A549 (cell line): Measurements from ENCODE around the gene SEC24D. TPM values are rescaled to one million over a fixed set of nuclear protein-coding genes. Genes with fewer than 3 reads are reported as not detected.

Source experiments
- ATAC-seq, 2 experiments: fragments of 200-7000 bp in 1 of 2; fragments of >200 bp in 1 of 2; cut with Nextera tagmentation in 1 of 2; cut with Tn5 transposase in 1 of 2; 3 replicates each; pipeline versions ENCODE4 v1.8.0 to v1.9.1; 2018 to 2020; ENCODE audit warnings: mild to moderate bottlenecking in 1 of 2, moderate library complexity in 1 of 2
- CTCF ChIA-PET: fragments of 300-600 bp; sonication (Branson Sonifier 250); formaldehyde crosslinking; extraction: SDS; loops from one replicate; lab custom pipeline; 2021; ENCODE audit warnings: antibody characterized with exemption, inconsistent platforms; lab: Yijun Ruan, JAX
- POLR2A ChIA-PET: fragments of 350-600 bp; formaldehyde crosslinking; extraction: SDS; loops from one replicate; lab custom pipeline; 2021; ENCODE audit warnings: antibody characterized with exemption, inconsistent platforms; lab: Yijun Ruan, JAX
- DNase-seq, 2 experiments: peaks; one replicate each; pipeline versions ENCODE4 v3.0.0 to v3.0.0-alpha.2; 2011 to 2016; ENCODE audit warnings: low read depth in 1 of 2, low spot score in 1 of 2
- FAIRE-seq: peaks from 2 replicates; lab custom pipeline; 2011; peaks lifted over from hg19 to GRCh38; lab: Jason Lieb, UNC
- H3K27ac ChIP-seq, 2 experiments: fragments of >200 bp; sonication (Bioruptor Twin); formaldehyde crosslinking; 3 replicates each; pipeline ENCODE4 v1.5.1; 2016 to 2017
- H3K4me1 ChIP-seq: fragments of >200 bp; sonication (Bioruptor Twin); formaldehyde crosslinking; 3 replicates; pipeline ENCODE4 v1.6.1; 2016
- H3K4me2 ChIP-seq: fragments of >200 bp; sonication (Bioruptor Twin); formaldehyde crosslinking; 3 replicates; pipeline ENCODE4 v1.6.1; 2016
- H3K4me3 ChIP-seq: fragments of >200 bp; sonication (Bioruptor Twin); formaldehyde crosslinking; 3 replicates; pipeline ENCODE4 v1.5.1; 2016
- H3K9me3 ChIP-seq: fragments of >200 bp; sonication (Bioruptor Twin); formaldehyde crosslinking; 3 replicates; pipeline ENCODE4 v1.6.1; 2016
- BHLHE40 ChIP-seq: IDR thresholded peaks from 2 replicates; pipeline ENCODE4 v1.6.1; 2012; ENCODE audit warnings: low read depth, low read length, inconsistent platforms
- CBX2 ChIP-seq: fragments of 200-600 bp; sonication (generic); IDR thresholded peaks from 2 replicates; pipeline ENCODE4 v1.6.1; 2016; ENCODE audit warnings: low read depth, mild to moderate bottlenecking, borderline replicate concordance
- CEBPB ChIP-seq, 2 experiments: fragments of >200 bp in 1 of 2; sonication (Bioruptor Twin) in 1 of 2; formaldehyde crosslinking in 1 of 2; IDR thresholded peaks; 2 replicates each; pipeline ENCODE4 v1.6.1; 2012 to 2016
- CHD4 ChIP-seq: fragments of 200-600 bp; sonication (generic); IDR thresholded peaks from 2 replicates; pipeline ENCODE4 v1.6.1; 2016; ENCODE audit warnings: antibody characterized with exemption, mild to moderate bottlenecking, borderline replicate concordance
- FOSB ChIP-seq: fragments of 250-450 bp; sonication (Bioruptor Pico); IDR thresholded peaks from 2 replicates; pipeline ENCODE4 v1.5.0; 2020; ENCODE audit warnings: mild to moderate bottlenecking, moderate library complexity
- FOXS1 ChIP-seq: fragments of 250-450 bp; sonication (Bioruptor Pico); IDR thresholded peaks from 2 replicates; pipeline ENCODE4 v1.5.0; 2020; ENCODE audit warnings: mild to moderate bottlenecking, moderate library complexity
- HDAC2 ChIP-seq: fragments of 200-600 bp; sonication (generic); IDR thresholded peaks from 2 replicates; pipeline ENCODE4 v1.6.1; 2016
- HEYL ChIP-seq: fragments of 250-450 bp; sonication (Bioruptor Pico); IDR thresholded peaks from 2 replicates; pipeline ENCODE4 v1.8.0; 2021; ENCODE audit warnings: mild to moderate bottlenecking, moderate library complexity
- JUN ChIP-seq, 2 experiments: fragments of >200 bp; sonication (Bioruptor Twin); formaldehyde crosslinking; IDR thresholded peaks; 2 replicates in 1 of 2; 3 replicates in 1 of 2; pipeline ENCODE4 v1.6.1; 2016 to 2017
- JUNB ChIP-seq: fragments of >200 bp; sonication (Bioruptor Twin); formaldehyde crosslinking; IDR thresholded peaks from 2 replicates; pipeline ENCODE4 v1.6.1; 2016
- KDM1A ChIP-seq: fragments of 200-600 bp; sonication (generic); IDR thresholded peaks from 2 replicates; pipeline ENCODE4 v1.6.1; 2016; ENCODE audit warnings: low read depth, mild to moderate bottlenecking
- MAFK ChIP-seq: fragments of 450-650 bp; IDR thresholded peaks from 2 replicates; pipeline ENCODE4 v1.6.1; 2014; ENCODE audit not compliant: partially characterized antibody
- NPAS2 ChIP-seq: fragments of 250-450 bp; sonication (Bioruptor Pico); IDR thresholded peaks from 2 replicates; pipeline ENCODE4 v1.8.0; 2022; ENCODE audit warnings: mild to moderate bottlenecking, moderate library complexity, borderline replicate concordance
- PBX3 ChIP-seq: IDR thresholded peaks from 2 replicates; pipeline ENCODE4 v1.6.1; 2012
- PHF8 ChIP-seq: fragments of 200-600 bp; sonication (generic); IDR thresholded peaks from 2 replicates; pipeline ENCODE4 v1.6.1; 2016; ENCODE audit warnings: low read depth, mild to moderate bottlenecking, antibody characterized with exemption, moderate library complexity, borderline replicate concordance
- POLR2AphosphoS2 ChIP-seq: conservative IDR thresholded peaks from 2 replicates; pipeline ENCODE4 v1.6.1; 2012; ENCODE audit warnings: low read length, improper control_type of control experiment, inconsistent platforms
- RARB ChIP-seq: fragments of 250-450 bp; sonication (Bioruptor Pico); IDR thresholded peaks from 2 replicates; pipeline ENCODE4 v1.8.0; 2021; ENCODE audit warnings: mild to moderate bottlenecking, moderate library complexity
- RCOR1 ChIP-seq: fragments of 150-350 bp; IDR thresholded peaks from 2 replicates; pipeline ENCODE4 v1.6.1; 2014; ENCODE audit warnings: antibody characterized with exemption, low read length, low read depth
- RFX5 ChIP-seq: fragments of 450-650 bp; IDR thresholded peaks from 2 replicates; pipeline ENCODE4 v1.7.1; 2014; ENCODE audit warnings: antibody characterized with exemption, mild to moderate bottlenecking, moderate library complexity
- SMC3 ChIP-seq: fragments of >200 bp; sonication (Bioruptor Twin); formaldehyde crosslinking; IDR thresholded peaks from 3 replicates; pipeline ENCODE4 v1.6.1; 2018; ENCODE audit warnings: inconsistent platforms
- TFCP2L1 ChIP-seq: fragments of 250-450 bp; sonication (Bioruptor Pico); IDR thresholded peaks from 2 replicates; pipeline ENCODE4 v1.5.0; 2021; ENCODE audit warnings: mild to moderate bottlenecking
- ZC3H11A ChIP-seq: fragments of 450-650 bp; IDR thresholded peaks from 2 replicates; pipeline ENCODE4 v1.6.1; 2014; ENCODE audit warnings: antibody characterized with exemption, mild to moderate bottlenecking
- ZSCAN20 ChIP-seq: fragments of 250-450 bp; sonication (Bioruptor Pico); IDR thresholded peaks from 2 replicates; pipeline ENCODE4 v1.8.0; 2022; ENCODE audit warnings: mild to moderate bottlenecking, moderate library complexity
- WGBS: methylation state at CpG from one replicate; pipeline ENCODE4 v1.1.6; 2017; ENCODE audit errors: missing lambda C conversion rate; 5-methylcytosine and 5-hydroxymethylcytosine counted together
- polyA plus RNA-seq, 4 experiments: library from polyadenylated mRNA; depleted of rRNA in 3 of 4; stranded (reverse); fragments of >200 nt; fragmentation: RNase III in 1 of 4; extraction: RNeasy Plus Mini Kit Qiagen cat#74134 plus additional on column Dnase treatment in 1 of 4; gene quantifications; 2 replicates in 3 of 4; 3 replicates in 1 of 4; pipeline ENCODE4 v1.2.3, GENCODE V29; 2011 to 2017
- TF ChIP-seq, protein P1 (sequence below): fragments of >200 bp; sonication (Bioruptor Twin); formaldehyde crosslinking; IDR thresholded peaks from 3 replicates; pipeline ENCODE4 v1.6.1; 2016
- TF ChIP-seq, protein P2 (sequence below): IDR thresholded peaks from 2 replicates; pipeline ENCODE4 v1.6.1; 2012
- TF ChIP-seq, protein P3 (sequence below): fragments of >200 bp; sonication (Bioruptor Twin); formaldehyde crosslinking; IDR thresholded peaks from 2 replicates; pipeline ENCODE4 v1.6.1; 2016

SEC24D gene
- polyA plus RNA-seq, 2 of the 4 experiments (the other 2 are of a cell fraction): 12.8 to 15.6 TPM

DNA sequence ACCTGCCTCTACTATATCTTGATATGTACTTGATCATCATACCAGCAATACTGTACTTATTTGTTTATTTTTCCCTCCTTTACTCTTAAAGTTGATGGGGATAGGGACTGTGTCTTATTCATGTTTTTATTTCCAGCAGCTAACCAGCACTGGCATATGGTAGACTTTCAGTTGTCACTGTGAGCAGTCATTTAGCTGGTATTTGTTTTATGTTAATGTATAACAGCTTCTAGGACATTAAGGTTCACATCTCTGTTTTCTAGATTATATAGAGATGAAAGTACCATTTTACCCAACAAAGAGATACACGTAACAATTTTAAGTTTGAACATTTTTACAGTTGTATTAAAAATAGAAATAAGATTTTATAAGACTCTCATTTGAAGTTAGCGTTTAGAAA, 132.8 kb downstream of the SEC24D start:
- Histone ChIP-seq H3K4me1 (peaks cover 8% of the 10 kb centered on the region; the same call in 1 of the 3 replicates), H3K4me3 (no peak overlapping the region), H3K4me2 (peak overlapping the region; percentile 38; the same call in 2 of the 3 replicates), H3K9me3 (no peaks in the 10 kb centered on the region), H3K27ac (no peak overlapping the region)
- TF ChIP-seq MAFK (no peak), CBX2 (no peak), RARB (CRISPR knock-in tag) (no peak), POLR2AphosphoS2 (no peak), FOXS1 (CRISPR knock-in tag) (no peak), HEYL (CRISPR knock-in tag) (no peak), RCOR1 (no peak)
- no peak for DNase-seq
- 86% methylated on average over 2 of the region's 2 CpGs for WGBS
- no peak for ATAC-seq
- no peak for FAIRE-seq
- ChIA-PET POLR2A (no interaction called here), CTCF (no interaction called here)

- 2% methylated on average over 40 of the region's 42 CpGs for WGBS
- peaks cover 6% of the 10 kb centered on the region; the same call in 2 of the 3 replicates for H3K4me1 ChIP-seq
- TF ChIP-seq JUN (IDR thresholded peaks at IDR 0.05) (peak; percentile 48 to 82; a peak in 3 of 5 replicates), CBX2 (no peak), ZSCAN20 (no peak), CHD4 (peak; percentile 100), HDAC2 (peak; percentile 96), CEBPB (IDR thresholded peaks at IDR 0.05) (peak; percentile 54 to 77; a peak in 3 of 4 replicates), PBX3 (no peak), KDM1A (peak; percentile 96), PHF8 (peak; percentile 70; the same call in 1 of the 2 replicates)
- TF ChIP-seq, protein P1, sequence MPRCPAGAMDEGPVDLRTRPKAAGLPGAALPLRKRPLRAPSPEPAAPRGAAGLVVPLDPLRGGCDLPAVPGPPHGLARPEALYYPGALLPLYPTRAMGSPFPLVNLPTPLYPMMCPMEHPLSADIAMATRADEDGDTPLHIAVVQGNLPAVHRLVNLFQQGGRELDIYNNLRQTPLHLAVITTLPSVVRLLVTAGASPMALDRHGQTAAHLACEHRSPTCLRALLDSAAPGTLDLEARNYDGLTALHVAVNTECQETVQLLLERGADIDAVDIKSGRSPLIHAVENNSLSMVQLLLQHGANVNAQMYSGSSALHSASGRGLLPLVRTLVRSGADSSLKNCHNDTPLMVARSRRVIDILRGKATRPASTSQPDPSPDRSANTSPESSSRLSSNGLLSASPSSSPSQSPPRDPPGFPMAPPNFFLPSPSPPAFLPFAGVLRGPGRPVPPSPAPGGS: 0 out of 3 replicates have a peak, but pooled peaks have one; percentile 66
- TF ChIP-seq, protein P2, sequence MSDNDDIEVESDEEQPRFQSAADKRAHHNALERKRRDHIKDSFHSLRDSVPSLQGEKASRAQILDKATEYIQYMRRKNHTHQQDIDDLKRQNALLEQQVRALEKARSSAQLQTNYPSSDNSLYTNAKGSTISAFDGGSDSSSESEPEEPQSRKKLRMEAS: peak; percentile 29; the same call in 1 of the 2 replicates
- TF ChIP-seq, protein P3, sequence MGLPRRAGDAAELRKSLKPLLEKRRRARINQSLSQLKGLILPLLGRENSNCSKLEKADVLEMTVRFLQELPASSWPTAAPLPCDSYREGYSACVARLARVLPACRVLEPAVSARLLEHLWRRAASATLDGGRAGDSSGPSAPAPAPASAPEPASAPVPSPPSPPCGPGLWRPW: no peak
- TF ChIP-seq, all 56 proteins: peak for 8
- no peaks in the 10 kb centered on the region for H3K9me3 ChIP-seq
- DNase-seq (peak; percentile 60 to 89), ATAC-seq (peak; percentile 98 to 99), FAIRE-seq (no peak)
- peak within 1 kb of the TSS; percentile 76 to 98 for H3K27ac ChIP-seq
- H3K4me2 ChIP-seq: peak within 1 kb of the TSS; percentile 85
- CTCF ChIA-PET: interaction anchor here (0.6 to 1.0 kb wide), 6 partner anchors 9 to 809 kb away, joined by 3 to 5 read pairs (median 3); no protein-coding TSS in a partner anchor
- peak within 1 kb of the TSS; percentile 62 for H3K4me3 ChIP-seq
- POLR2A ChIA-PET: interaction anchor here (0.7 to 1.0 kb wide), 4 partner anchors 9 to 151 kb away, joined by 3 to 4 read pairs (median 4); partner anchors contain the start of gene SEC24D
Observed at GRCh38 chr4:118684873-118685811, 150.8 kb downstream of the SEC24D start, which contains the start of gene METTL14. METTL14 (plus strand) TSS chr4:118685392; CDS start chr4:118685535, 143 bp downstream.

DNA sequence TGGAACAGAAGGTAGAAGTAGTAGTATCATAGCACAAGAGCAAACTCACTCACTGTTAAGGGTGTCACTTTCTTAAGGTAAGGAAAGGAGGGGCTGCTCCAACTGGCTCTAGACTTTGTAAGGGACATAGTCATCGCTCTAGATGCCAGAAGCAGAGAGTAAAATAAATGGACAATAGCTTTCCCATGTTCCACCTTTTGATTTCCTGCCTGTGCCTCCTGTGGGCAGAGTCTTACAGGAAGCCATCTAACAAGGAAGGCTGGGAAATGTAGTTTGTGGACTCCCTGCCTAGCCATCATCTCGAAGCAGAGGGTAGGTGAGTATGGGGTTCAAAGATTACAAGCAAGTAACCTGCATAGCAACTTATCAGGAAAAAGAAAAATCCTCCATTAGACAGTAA, 152.4 kb downstream of the SEC24D start:
- no peak overlapping the region for H3K4me3 ChIP-seq
- FAIRE-seq (no peak), ATAC-seq (peak in 1 of 2 experiments; percentile 39; a peak in 3 of 6 replicates), DNase-seq (peak in 1 of 2 experiments; percentile 28)
- CTCF ChIA-PET: no interaction called here
- no peaks in the 10 kb centered on the region for H3K9me3 ChIP-seq
- POLR2A ChIA-PET: no interaction called here
- H3K4me1 ChIP-seq: peaks cover 6% of the 10 kb centered on the region; the same call in 2 of the 3 replicates
- TF ChIP-seq BHLHE40 (no peak), JUNB (no peak), FOSB (CRISPR knock-in tag) (no peak), SMC3 (no peak), HDAC2 (no peak), NPAS2 (no peak), JUN (IDR thresholded peaks at IDR 0.05) (no peak), CHD4 (no peak), ZC3H11A (no peak), KDM1A (no peak), RFX5 (no peak), CBX2 (no peak), TFCP2L1 (CRISPR knock-in tag) (no peak), ZSCAN20 (no peak)
- TF ChIP-seq, protein P1: no peak
- TF ChIP-seq, protein P2: no peak
- no peak overlapping the region for H3K27ac ChIP-seq
- WGBS: 15% methylated on average over 2 of the region's 2 CpGs
- H3K4me2 ChIP-seq: peak overlapping the region; percentile 39; the same call in 2 of the 3 replicates
